ENCODE data around the gene PRPF8. TPM values are rescaled to one million over a fixed set of nuclear protein-coding genes. Genes with fewer than 3 reads are reported as not detected.
A peak's percentile ranks its signal among the peaks of the same experiment; 100 is the strongest.

Gene PRPF8
- total and polyA plus RNA-seq, 2 of the 8 experiments (the other 6 are each of a cell fraction or from before 2014, with no cell fraction given), result 329 to 337 TPM

GRCh38 chr17:1648173-1648962 lies 36.3 kb downstream of the PRPF8 start:
- Histone ChIP-seq H4K20me1 (replicated peaks in 1 of 2; ENCODE audit: control insufficient read depth in 1 of 2, insufficient read depth in 2 of 2, low read length in 2 of 2) (peaks cover 10 to 21% of the 10 kb centered on the region in 2 experiments), H3K79me1 (ENCODE audit: low read depth, low read length) (no peaks in the 10 kb centered on the region), H3K79me2 (ENCODE audit: control insufficient read depth in 1 of 2, insufficient read depth in 2 of 2, low read length in 2 of 2) (no peaks in the 10 kb centered on the region), H3K9ac (replicated peaks in 1 of 4; ENCODE audit: extremely low read depth in 1 of 4, low read depth in 3 of 4, low read length in 3 of 4) (0 out of 7 replicates have a peak overlapping the region, but pooled peaks of 1 of the 4 experiments have one; percentile 8), H3K27me3 (replicated peaks in 1 of 4; ENCODE audit: control insufficient read depth in 3 of 4, extremely low read depth in 1 of 4, insufficient read depth in 3 of 4, low read length in 3 of 4) (peaks cover 0 to 19% (median 8%) of the 10 kb centered on the region in 4 experiments; a peak in 5 of 7 replicates), H3K4ac (replicated peaks; ENCODE audit: insufficient read length, low read depth, low read length) (no peak overlapping the region), H2BK5ac (ENCODE audit: low read depth, low read length) (peak overlapping the region; percentile 71; the same call in 1 of the 2 replicates), H2BK120ac (replicated peaks; ENCODE audit: low read depth, low read length) (no peak overlapping the region), H3K23me2 (ENCODE audit: low read depth, low read length) (peaks cover 11% of the 10 kb centered on the region; the same call in 1 of the 2 replicates), H2BK12ac (ENCODE audit: low read depth, low read length) (peak overlapping the region; percentile 60; the same call in 1 of the 2 replicates), H3K4me3 (ENCODE audit: extremely low read depth in 1 of 4, insufficient read depth in 2 of 4, low read depth in 3 of 4, low read length in 4 of 4) (peak overlapping the region; percentile 37 to 71 (median 47)), H3K4me1 (replicated peaks in 1 of 4; ENCODE audit: control insufficient read depth in 3 of 4, insufficient read depth in 4 of 4, low read length in 3 of 4) (peaks cover 0 to 39% (median 25%) of the 10 kb centered on the region in 4 experiments; a peak in 6 of 7 replicates), H3K23ac (ENCODE audit: insufficient read length) (no peak overlapping the region), H2BK15ac (ENCODE audit: low read length) (peak overlapping the region; percentile 81; the same call in 1 of the 2 replicates), H3K14ac (ENCODE audit: insufficient read length) (no peak overlapping the region), H2AK5ac (ENCODE audit: low read depth, low read length) (no peak overlapping the region), H3K4me2 (ENCODE audit: insufficient read depth in 1 of 2, low read depth in 2 of 2, low read length in 2 of 2) (peak overlapping the region; percentile 70 to 92), H4K5ac (ENCODE audit: insufficient read length, low read depth, low read length) (peak overlapping the region; percentile 62), H3K27ac (ENCODE audit: low read depth, low read length) (no peak overlapping the region), H3K9me3 (ENCODE audit: insufficient read depth in 2 of 2, low read depth in 1 of 2, low read length in 1 of 2) (no peaks in the 10 kb centered on the region), H2BK20ac (ENCODE audit: low read length) (peak overlapping the region; percentile 40; the same call in 1 of the 2 replicates), H2AFZ (ENCODE audit: low read length) (peak overlapping the region; percentile 64; the same call in 1 of the 2 replicates), H3K36me3 (ENCODE audit: control insufficient read depth in 2 of 4, insufficient read depth in 4 of 4, low read length in 3 of 4) (peaks cover 20 to 29% (median 27%) of the 10 kb centered on the region in 4 experiments), H3K56ac (replicated peaks; ENCODE audit: insufficient read length, low read depth, low read length) (no peak overlapping the region), H3K18ac (ENCODE audit: extremely low read depth, low read length) (peak overlapping the region; percentile 78), H4K91ac (replicated peaks; ENCODE audit: insufficient read length, low read length) (peak overlapping the region; percentile 69), H4K8ac (ENCODE audit: extremely low read depth, insufficient read depth, low read length) (peak overlapping the region; percentile 41; the same call in 1 of the 2 replicates)
- ChIA-PET POLR2A (ENCODE audit: partially characterized antibody) (interaction anchor here (1.7 to 6.5 kb wide), 5 partner anchors 15 to 68 kb away, joined by 4 to 65 read pairs (median 9); partner anchors contain the start of gene SLC43A2), CTCF (ENCODE audit: partially characterized antibody) (interaction anchor here (0.8 to 3.0 kb wide), 26 partner anchors 8 to 1280 kb away, joined by 3 to 18 read pairs (median 4); no protein-coding TSS in a partner anchor)
- FAIRE-seq (no peak), DNase-seq (ENCODE audit: low read depth in 1 of 2, low spot score in 2 of 2) (peak in 1 of 2 experiments; percentile 85)
- 11% methylated on average over 45 of the region's 54 CpGs; no CpG with 5 or more reads in 1 of the 2 experiments for WGBS, 2 experiments (ENCODE audit: extremely low coverage in 1 of 2, insufficient coverage in 1 of 2, insufficient read length in 1 of 2, insufficient replicate concordance in 2 of 2, low coverage in 1 of 2, low lambda C conversion rate in 2 of 2, missing lambda C conversion rate in 1 of 2)
- TF ChIP-seq SIX5 (IDR thresholded peaks at IDR 0.05; ENCODE audit: low read depth, low read length) (no peak), CTCF (IDR thresholded peaks at IDR 0.05; ENCODE audit: control extremely low read depth in 1 of 3, insufficient read depth in 1 of 3, low read depth in 1 of 3, low read length in 3 of 3) (peak; percentile 63 to 72 (median 70)), CTBP2 (IDR thresholded peaks at IDR 0.05; ENCODE audit: borderline replicate concordance, insufficient read depth, insufficient read length, low read length) (no peak), POLR2A (IDR thresholded peaks at IDR 0.05; ENCODE audit: control extremely low read depth in 1 of 2, low read depth in 2 of 2, low read length in 2 of 2) (no peak), CHD1 (IDR thresholded peaks at IDR 0.05; ENCODE audit: low read depth, low read length) (no peak), BACH1 (IDR thresholded peaks at IDR 0.05; ENCODE audit: low read length) (peak; percentile 56), TBP (IDR thresholded peaks at IDR 0.05; ENCODE audit: low read depth, low read length) (no peak; the same call in 1 of the 2 replicates), BRCA1 (IDR thresholded peaks at IDR 0.05; ENCODE audit: low read depth, low read length) (no peak)
